Immature natural killer cell (primary cell): ENCODE data around the gene KRT7. TPM values are rescaled to one million over a fixed set of nuclear protein-coding genes. Genes with fewer than 3 reads are reported as not detected.

Experiments used
- DNase-seq, 3 donors: peaks; one replicate each; pipeline ENCODE4 v3.0.0; 2022; ENCODE audit warnings: mixed read lengths in 1 of 3
- H3K27ac Mint-ChIP-seq, 6 donors: one replicate each; pipeline ENCODE4 v1.8.0; 2020; ENCODE audit warnings: mixed read lengths in 6 of 6, mild to moderate bottlenecking in 5 of 6, inconsistent platforms in 4 of 6, moderate library complexity in 3 of 6
- H3K27me3 Mint-ChIP-seq, 3 donors: one replicate each; pipeline ENCODE4 v1.8.0; 2020 to 2021; ENCODE audit warnings: low read depth in 3 of 3, mild to moderate bottlenecking in 3 of 3, mixed read lengths in 3 of 3, moderate library complexity in 3 of 3, inconsistent platforms in 1 of 3
- H3K36me3 Mint-ChIP-seq, 3 donors: one replicate each; pipeline ENCODE4 v1.8.0; 2020; ENCODE audit warnings: mixed read lengths in 3 of 3, inconsistent platforms in 2 of 3, mild to moderate bottlenecking in 2 of 3
- H3K4me1 Mint-ChIP-seq, 2 donors: one replicate each; pipeline ENCODE4 v1.8.0; 2020; ENCODE audit warnings: inconsistent platforms in 2 of 2, mild to moderate bottlenecking in 2 of 2, mixed read lengths in 2 of 2, moderate library complexity in 1 of 2
- H3K4me3 Mint-ChIP-seq, 5 donors: one replicate each; pipeline ENCODE4 v1.8.0; 2020; ENCODE audit warnings: mild to moderate bottlenecking in 5 of 5, mixed read lengths in 5 of 5, inconsistent platforms in 3 of 5, moderate library complexity in 3 of 5
- H3K9me3 Mint-ChIP-seq, 6 donors: one replicate each; pipeline ENCODE4 v1.8.0; 2020; ENCODE audit warnings: mild to moderate bottlenecking in 6 of 6, mixed read lengths in 6 of 6, inconsistent platforms in 4 of 6, moderate library complexity in 3 of 6
- polyA plus RNA-seq, 3 donors: library from polyadenylated mRNA; unstranded; fragments of 300-500 nt; fragmentation: Illumina TruSeq; gene quantifications; one replicate each; pipeline ENCODE4 v1.2.3, GENCODE V29; 2021

Gene KRT7
- polyA plus RNA-seq, 3 donors from 2014 or later = not detected

GRCh38 chr12:52193532-52193931, 39.5 kb upstream of the KRT7 start:
- Mint-ChIP-seq H3K36me3 (no peaks in the 10 kb centered on the region), H3K9me3 (no peaks in the 10 kb centered on the region), H3K4me1 (no peaks in the 10 kb centered on the region), H3K27ac (no peak overlapping the region), H3K27me3 (peaks cover 1 to 12% (median 4%) of the 10 kb centered on the region in 3 donors), H3K4me3 (no peak overlapping the region)
- no peak for DNase-seq

- no peak overlapping the region for H3K4me3 Mint-ChIP-seq
- H3K9me3 Mint-ChIP-seq = no peaks in the 10 kb centered on the region
- DNase-seq = no peak
- H3K27me3 Mint-ChIP-seq = peaks cover 0 to 12% (median 4%) of the 10 kb centered on the region in 3 donors
- no peaks in the 10 kb centered on the region for H3K4me1 Mint-ChIP-seq
- no peak overlapping the region for H3K27ac Mint-ChIP-seq
- no peaks in the 10 kb centered on the region for H3K36me3 Mint-ChIP-seq
Measured at GRCh38 chr12:52193991-52194390, 39.1 kb upstream of the KRT7 start.

DNA sequence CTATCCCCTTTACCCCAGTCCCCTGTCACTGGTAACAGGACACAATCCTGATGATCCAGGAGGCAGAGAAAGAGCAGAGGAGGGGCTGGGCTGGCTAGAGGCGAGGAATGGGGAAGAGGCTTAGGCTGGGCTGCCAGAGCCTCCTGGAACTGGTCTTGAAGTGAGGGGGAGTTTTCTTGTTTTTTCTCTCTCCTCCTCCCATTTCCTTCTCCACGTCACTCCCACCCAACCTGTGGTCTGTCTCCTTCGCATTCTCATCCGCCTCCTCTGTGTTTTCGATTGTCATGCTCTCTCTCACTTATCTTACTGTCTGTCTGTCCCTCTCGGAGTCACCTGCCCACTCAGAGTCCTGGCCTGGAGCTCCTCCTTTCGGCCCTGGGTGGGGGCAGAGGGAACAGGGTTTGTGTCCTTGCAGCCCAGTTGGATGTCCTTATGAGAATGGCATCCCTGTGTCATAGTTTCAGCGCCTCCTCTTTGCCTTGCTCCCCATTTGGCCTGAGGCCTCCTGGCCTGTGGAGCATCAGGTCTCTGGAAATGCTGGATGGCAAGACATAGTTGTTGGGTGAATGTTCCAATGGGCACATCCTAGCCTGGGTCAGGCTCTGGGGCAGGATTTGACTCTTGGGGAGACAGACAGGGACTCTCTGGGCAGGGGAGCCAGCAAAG, 37.8 kb upstream of the KRT7 start:
- Mint-ChIP-seq H3K36me3 (no peaks in the 10 kb centered on the region), H3K9me3 (no peaks in the 10 kb centered on the region), H3K27me3 (peaks cover 0 to 12% (median 4%) of the 10 kb centered on the region in 3 donors), H3K4me3 (no peak overlapping the region), H3K27ac (no peak overlapping the region), H3K4me1 (no peaks in the 10 kb centered on the region)
- no peak for DNase-seq

- H3K27me3 Mint-ChIP-seq = peaks cover 0 to 11% (median 4%) of the 10 kb centered on the region in 3 donors
Measured at GRCh38 chr12:52197371-52198231, 35.4 kb upstream of the KRT7 start.

DNA sequence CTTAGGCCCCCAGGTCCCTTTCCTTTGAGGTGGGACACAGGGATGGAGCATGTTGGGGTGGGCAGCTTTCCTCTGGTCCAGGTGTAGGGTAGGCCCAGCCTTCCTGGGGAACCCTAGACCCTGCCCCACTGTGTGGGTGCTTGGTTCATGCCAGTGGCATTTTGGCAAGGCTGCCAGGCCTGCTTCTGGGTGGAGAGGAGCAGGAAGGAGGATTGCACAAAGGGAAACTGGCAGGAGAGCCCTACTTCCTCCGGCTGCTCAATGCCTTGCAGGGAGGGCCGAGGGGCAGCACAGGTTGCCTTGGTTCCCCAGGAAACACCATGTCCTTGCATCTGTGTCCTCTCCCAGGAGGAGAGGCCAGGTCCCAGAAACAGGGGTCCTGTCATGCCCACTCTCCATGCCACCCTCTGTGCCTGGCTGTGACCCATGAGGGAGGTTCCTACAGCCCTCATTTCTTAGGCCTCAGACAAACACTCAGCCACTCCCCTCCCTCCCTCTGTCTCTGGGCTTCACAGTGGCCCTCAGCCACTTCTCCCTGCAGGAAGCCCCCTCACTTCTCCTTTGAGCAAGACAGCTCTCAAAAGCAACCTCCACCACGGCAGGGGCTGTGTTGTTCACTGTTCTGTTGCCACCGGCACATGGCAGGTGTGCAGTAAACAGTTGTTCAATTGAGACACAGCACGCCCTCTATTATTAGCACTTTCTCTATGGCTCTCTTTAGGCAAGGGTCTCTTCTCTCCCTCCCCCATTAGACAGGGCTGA, 34.4 kb upstream of the KRT7 start:
- Mint-ChIP-seq H3K4me3 (no peak overlapping the region), H3K4me1 (no peaks in the 10 kb centered on the region), H3K36me3 (no peaks in the 10 kb centered on the region), H3K27me3 (peaks cover 0 to 13% (median 4%) of the 10 kb centered on the region in 3 donors), H3K27ac (peak overlapping the region in 1 of 6 donors; percentile 62), H3K9me3 (no peaks in the 10 kb centered on the region)
- DNase-seq = no peak

More at GRCh38 chr12:52197371-52198231, 35.4 kb upstream of the KRT7 start:
- no peak overlapping the region for H3K4me3 Mint-ChIP-seq
- no peaks in the 10 kb centered on the region for H3K4me1 Mint-ChIP-seq
- H3K9me3 Mint-ChIP-seq = no peaks in the 10 kb centered on the region
- no peak overlapping the region for H3K27ac Mint-ChIP-seq
- H3K36me3 Mint-ChIP-seq = no peaks in the 10 kb centered on the region
- no peak for DNase-seq

DNA sequence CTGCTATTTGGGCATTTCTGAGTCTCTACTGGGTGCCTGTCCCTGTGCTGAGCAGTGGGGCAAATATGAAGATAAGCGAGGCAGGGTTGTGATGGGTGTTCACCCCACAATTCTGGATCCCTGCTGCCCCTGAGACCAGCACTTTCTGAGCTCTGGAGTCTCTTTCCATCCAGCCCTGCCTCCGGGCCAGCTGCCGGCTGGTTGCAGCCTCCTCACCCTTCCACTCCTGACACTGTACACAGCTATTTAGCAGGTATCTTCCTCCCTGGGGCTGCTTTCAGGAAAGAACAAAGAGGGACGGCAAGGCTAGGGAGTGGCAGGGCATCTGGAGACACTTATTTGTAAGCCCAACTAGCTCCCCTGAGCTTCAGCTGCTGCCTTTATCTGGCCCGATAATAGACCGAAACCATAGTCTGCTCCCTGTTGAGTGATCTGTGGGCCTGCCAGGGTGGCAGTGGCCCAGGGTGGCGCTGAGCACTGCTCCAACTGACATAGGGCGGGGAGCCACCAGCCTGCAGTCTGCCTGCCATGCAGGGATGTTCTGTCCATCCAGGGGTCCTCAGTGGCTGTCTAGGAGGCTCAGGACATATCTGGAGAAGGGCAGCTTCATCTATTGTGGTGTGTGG, 33.6 kb upstream of the KRT7 start:
- no peak for DNase-seq
- Mint-ChIP-seq H3K9me3 (no peaks in the 10 kb centered on the region), H3K4me1 (no peaks in the 10 kb centered on the region), H3K36me3 (no peaks in the 10 kb centered on the region), H3K4me3 (no peak overlapping the region), H3K27ac (no peak overlapping the region), H3K27me3 (peaks cover 0 to 14% (median 4%) of the 10 kb centered on the region in 3 donors)

GRCh38 chr12:52200086-52200780, 32.8 kb upstream of the KRT7 start:
- H3K27ac Mint-ChIP-seq = no peak overlapping the region
- H3K9me3 Mint-ChIP-seq = no peaks in the 10 kb centered on the region
- DNase-seq = no peak
- H3K4me3 Mint-ChIP-seq = no peak overlapping the region
- no peaks in the 10 kb centered on the region for H3K4me1 Mint-ChIP-seq
- H3K27me3 Mint-ChIP-seq = peaks cover 0 to 16% (median 3%) of the 10 kb centered on the region in 3 donors
- H3K36me3 Mint-ChIP-seq = no peaks in the 10 kb centered on the region

DNA sequence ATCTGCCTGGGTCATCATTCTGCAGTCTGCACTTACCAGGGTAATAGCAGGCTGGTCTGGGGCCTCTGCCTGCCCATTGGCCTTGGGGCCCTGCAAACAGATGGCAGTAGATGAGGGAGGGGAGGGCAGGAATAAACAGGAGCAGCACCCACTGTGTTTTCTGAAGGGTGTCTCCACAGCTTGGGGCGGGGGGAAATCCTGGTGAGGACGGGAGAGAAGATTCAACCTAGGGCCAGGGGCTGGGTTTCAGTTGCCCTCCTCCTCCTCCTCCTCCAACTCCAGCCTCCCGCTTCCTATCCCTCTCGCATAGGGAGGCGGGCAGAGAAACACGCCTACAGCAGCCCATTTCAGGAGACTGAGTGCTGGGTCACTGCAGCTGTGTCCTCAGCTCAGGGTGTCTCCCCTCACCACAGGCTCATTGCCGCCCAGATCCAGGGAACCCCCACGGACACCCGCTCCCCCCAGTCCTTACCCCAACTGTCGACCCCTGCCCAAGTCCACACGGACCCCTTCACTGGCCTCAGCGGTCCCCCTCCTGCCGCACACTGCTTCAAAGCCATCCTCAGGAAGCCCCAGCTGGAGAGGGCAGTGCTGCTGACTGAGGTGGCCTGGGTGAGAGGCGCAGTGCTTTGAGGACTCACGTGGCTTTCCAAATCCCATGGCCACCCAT, 32.1 kb upstream of the KRT7 start:
- H3K27me3 Mint-ChIP-seq = peaks cover 0 to 17% (median 2%) of the 10 kb centered on the region in 3 donors
- no peak overlapping the region for H3K27ac Mint-ChIP-seq
- DNase-seq = no peak
- H3K4me3 Mint-ChIP-seq = no peak overlapping the region
- H3K9me3 Mint-ChIP-seq = peaks cover 0 to 1% (median 0%) of the 10 kb centered on the region in 6 donors
- no peaks in the 10 kb centered on the region for H3K4me1 Mint-ChIP-seq
- no peaks in the 10 kb centered on the region for H3K36me3 Mint-ChIP-seq

DNA sequence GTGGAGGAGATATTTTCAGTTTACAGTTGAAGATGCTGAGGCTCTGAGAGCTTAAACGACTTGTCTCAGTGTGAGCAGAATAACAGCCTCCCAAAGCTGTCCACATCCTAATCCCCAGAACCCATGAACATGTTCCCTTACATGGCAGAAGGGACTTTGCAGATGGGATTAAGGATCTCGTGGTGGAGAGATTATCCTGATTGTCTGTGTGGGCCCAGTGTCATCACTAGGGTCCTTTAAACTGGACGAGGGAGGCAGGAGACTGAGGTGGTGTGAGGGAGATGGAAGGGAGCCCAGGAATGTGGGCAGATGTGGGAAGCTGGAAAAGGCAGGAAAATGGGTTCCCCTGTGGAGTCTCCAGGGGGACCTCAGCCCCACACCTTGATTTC, 31.6 kb upstream of the KRT7 start:
- Mint-ChIP-seq H3K9me3 (peaks cover 0 to 1% (median 0%) of the 10 kb centered on the region in 6 donors), H3K4me1 (no peaks in the 10 kb centered on the region), H3K36me3 (no peaks in the 10 kb centered on the region), H3K27me3 (peaks cover 2 to 17% (median 2%) of the 10 kb centered on the region in 3 donors), H3K4me3 (no peak overlapping the region), H3K27ac (no peak overlapping the region)
- no peak for DNase-seq

DNA sequence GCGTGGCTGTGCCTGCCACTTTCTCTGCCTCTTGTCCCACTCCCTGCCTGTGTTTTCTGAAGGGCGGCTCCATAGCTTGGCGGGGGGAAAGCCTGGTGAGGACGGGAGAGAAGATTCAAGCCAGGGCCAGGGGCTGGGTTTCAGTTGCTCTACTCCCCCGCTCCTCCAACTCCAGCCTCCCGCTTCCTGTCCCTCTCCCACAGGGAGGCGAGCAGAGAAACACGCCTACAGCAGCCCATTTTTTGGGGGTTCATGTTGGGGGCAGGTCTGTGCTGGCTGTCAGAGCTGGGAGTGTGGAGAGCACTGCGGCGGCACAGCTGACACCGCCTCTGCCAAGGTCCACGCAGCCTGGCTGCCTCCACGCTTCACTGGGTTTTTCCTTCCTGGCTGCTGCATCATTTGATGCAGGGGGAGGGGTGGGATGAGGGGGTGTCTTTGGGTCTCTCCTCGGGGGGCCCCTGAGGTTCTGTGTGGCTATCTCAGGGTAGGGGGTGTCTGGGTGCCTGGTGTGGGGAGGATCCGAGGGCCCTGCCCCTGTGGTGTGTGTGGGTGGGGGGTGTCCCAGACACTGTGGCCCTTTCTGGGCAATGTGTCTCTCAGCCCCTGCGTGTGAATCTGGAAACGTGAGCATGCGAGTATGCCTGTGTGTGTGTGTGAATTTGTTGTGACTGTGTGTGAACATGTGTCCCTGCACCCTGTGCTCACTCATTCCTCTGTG, 30.5 kb upstream of the KRT7 start:
- H3K4me1 Mint-ChIP-seq = no peaks in the 10 kb centered on the region
- H3K27me3 Mint-ChIP-seq = peaks cover 3 to 15% (median 4%) of the 10 kb centered on the region in 3 donors
- peaks cover 0 to 1% (median 0%) of the 10 kb centered on the region in 6 donors for H3K9me3 Mint-ChIP-seq
- no peak for DNase-seq
- no peak overlapping the region for H3K4me3 Mint-ChIP-seq
- H3K36me3 Mint-ChIP-seq = no peaks in the 10 kb centered on the region
- peak overlapping the region in 1 of 6 donors; percentile 45 for H3K27ac Mint-ChIP-seq

- Mint-ChIP-seq H3K27me3 (peaks cover 3 to 15% (median 3%) of the 10 kb centered on the region in 3 donors), H3K27ac (peak overlapping the region in 1 of 6 donors; percentile 45), H3K4me3 (no peak overlapping the region), H3K4me1 (no peaks in the 10 kb centered on the region), H3K36me3 (no peaks in the 10 kb centered on the region), H3K9me3 (peaks cover 0 to 1% (median 0%) of the 10 kb centered on the region in 6 donors)
- DNase-seq = no peak
Measured at GRCh38 chr12:52203079-52203921, 29.7 kb upstream of the KRT7 start.
